Testis (tissue), 2 donors: Measurements from ENCODE around the gene CDC42BPB.

ENCODE experiments used
- POLR2A ChIP-seq: fragments of 450-650 bp; IDR thresholded peaks from one replicate; pipeline ENCODE4 v1.6.1; 2017; ENCODE audit warnings: antibody characterized with exemption, mild to moderate bottlenecking, moderate library complexity
- TF ChIP-seq, protein P1 (sequence below), 3 experiments: fragments of 450-650 bp in 2 of 3; fragments of 200-600 bp in 1 of 3; sonication (generic) in 1 of 3; IDR thresholded peaks; one replicate each; pipeline ENCODE4 v1.5.1; 2016 to 2019; ENCODE audit warnings: antibody characterized with exemption in 3 of 3, mild to moderate bottlenecking in 2 of 3, moderate library complexity in 1 of 3

DNA sequence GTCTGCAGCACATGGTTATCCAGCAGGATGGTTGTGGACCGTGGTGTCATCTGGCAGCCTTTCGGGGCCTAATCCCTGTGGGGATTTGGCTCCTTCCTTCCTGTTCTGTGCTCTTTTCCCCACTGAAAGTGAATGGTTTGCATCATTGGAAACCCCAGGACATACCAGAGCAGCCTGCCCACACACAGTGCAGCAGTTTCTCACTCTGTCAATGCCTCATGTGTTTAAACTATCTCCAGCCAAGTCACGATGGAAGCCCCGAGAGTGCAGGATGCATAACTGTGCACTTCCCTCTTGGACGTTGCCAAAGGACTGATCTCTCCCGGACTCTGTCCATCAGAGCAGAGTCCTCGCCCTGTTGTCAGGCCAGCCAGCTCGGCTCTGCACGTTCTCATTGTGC is 163.9 kb downstream of the CDC42BPB start:
- TF ChIP-seq, protein P1, sequence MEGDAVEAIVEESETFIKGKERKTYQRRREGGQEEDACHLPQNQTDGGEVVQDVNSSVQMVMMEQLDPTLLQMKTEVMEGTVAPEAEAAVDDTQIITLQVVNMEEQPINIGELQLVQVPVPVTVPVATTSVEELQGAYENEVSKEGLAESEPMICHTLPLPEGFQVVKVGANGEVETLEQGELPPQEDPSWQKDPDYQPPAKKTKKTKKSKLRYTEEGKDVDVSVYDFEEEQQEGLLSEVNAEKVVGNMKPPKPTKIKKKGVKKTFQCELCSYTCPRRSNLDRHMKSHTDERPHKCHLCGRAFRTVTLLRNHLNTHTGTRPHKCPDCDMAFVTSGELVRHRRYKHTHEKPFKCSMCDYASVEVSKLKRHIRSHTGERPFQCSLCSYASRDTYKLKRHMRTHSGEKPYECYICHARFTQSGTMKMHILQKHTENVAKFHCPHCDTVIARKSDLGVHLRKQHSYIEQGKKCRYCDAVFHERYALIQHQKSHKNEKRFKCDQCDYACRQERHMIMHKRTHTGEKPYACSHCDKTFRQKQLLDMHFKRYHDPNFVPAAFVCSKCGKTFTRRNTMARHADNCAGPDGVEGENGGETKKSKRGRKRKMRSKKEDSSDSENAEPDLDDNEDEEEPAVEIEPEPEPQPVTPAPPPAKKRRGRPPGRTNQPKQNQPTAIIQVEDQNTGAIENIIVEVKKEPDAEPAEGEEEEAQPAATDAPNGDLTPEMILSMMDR (IDR thresholded peaks at IDR 0.05), result no peak
- no peak for TF ChIP-seq POLR2A
